HG03039 (cell line): ENCODE measurements around the gene MSANTD7.
"Not testable (repeated sequence)": the region's sequence is repeated elsewhere in the genome, so short reads cannot be mapped to it uniquely, and the experiment has no call there.

Source experiments
- ATAC-seq: cut with Tn5 transposase; IDR thresholded peaks from one replicate; pipeline ENCODE4 v1.9.1; 2021; ENCODE audit warnings: mild to moderate bottlenecking, moderate library complexity; ENCODE audit not compliant: unreplicated experiment

Gene MSANTD7

GRCh38 chr10:14836208-14836607, 1.9 kb upstream of the MSANTD7 start:
- ATAC-seq = no peak

- ATAC-seq = no peak
Measured at GRCh38 chr10:14837003-14837756, 926 bp upstream of the MSANTD7 start.

- ATAC-seq = peak; percentile 0
Measured at GRCh38 chr10:14838582-14839304, 637 bp downstream of the MSANTD7 start.

DNA sequence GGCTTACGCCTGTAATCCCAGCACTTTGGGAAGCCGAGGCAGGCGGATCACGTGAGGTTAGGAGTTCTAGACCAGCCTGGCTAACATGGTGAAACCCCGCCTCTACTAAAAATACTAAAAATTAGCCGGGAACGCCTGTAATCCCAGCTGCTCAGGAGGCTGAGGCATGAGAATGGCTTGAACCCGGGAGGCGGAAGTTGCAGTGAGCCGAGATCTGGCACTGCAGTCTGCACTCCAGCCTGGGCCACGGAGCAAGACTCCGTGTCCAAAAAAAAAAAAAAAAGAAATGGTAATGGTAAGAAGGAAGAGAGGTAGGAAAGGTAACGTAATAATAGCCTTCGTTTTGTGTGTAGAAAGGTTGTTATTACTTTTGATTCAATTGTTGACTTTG, 1.2 kb downstream of the MSANTD7 start:
- no peak for ATAC-seq

DNA sequence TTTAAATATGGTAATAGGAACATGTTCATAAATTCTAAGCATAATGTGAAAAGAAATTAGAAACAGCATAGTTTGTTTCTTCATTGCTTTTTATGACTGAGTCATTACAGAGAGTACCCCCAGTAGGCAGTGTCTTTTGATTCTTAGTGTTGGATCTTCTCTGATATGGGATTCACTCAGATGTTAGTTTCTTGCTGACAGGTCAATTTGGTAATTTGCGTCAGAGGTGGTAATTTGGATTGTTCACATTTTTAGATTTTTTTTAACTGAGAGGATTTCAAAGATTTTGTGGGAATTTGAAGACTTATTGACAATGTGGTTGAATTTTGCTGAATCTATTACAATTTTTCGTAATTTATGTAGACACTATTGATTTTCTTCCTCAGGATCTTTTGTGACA, 2.1 kb downstream of the MSANTD7 start:
- ATAC-seq = no peak

DNA sequence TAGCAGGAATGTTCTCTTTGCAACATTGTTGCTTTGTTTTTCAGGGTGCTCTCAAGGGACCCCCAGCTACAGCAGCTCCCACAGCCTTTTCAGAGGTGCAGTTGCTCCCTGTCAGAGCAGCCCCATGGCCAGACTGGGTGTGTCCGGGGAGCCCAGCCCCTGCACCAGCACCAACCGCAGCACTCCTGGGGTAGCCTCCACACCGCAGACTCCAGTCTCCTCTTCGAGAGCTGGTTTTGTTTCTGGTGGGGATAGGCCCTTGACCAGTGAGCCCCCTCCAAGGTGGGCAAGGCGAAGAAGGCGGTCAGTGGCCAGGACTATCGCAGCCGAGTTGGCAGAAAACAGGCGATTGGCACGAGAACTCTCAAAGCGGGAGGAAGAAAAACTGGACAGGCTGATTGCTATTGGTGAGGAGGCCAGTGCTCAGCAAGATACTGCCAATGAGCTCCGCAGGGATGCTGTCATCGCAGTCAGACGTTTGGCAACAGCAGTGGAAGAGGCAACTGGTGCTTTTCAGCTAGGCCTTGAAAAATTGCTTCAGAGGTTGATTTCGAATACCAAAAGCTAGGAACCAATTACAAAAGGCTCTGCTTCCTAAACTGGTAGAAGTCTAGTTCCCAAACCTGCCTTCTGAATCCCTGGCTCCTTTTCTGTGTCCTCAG, 5.4 kb downstream of the MSANTD7 start:
- ATAC-seq = no peak

DNA sequence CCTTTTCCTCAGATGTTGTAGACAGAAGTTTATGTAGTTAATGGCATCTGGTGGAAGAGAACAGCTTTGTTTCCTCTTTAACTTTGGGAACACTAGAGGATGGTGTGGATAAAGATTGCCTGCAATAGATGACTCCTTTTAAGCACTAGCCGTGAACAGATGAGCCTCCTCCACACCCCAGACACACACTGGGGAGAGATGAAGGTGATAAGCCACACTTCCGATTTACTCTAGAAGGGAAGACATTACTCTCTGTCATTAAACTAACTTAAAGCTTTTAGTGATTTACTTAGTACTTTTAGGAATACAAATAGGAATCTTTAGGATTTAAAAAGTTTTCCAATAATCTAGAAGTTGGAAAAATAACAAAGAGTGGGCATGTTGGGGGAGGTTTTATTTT, 6.8 kb downstream of the MSANTD7 start:
- no peak for ATAC-seq

DNA sequence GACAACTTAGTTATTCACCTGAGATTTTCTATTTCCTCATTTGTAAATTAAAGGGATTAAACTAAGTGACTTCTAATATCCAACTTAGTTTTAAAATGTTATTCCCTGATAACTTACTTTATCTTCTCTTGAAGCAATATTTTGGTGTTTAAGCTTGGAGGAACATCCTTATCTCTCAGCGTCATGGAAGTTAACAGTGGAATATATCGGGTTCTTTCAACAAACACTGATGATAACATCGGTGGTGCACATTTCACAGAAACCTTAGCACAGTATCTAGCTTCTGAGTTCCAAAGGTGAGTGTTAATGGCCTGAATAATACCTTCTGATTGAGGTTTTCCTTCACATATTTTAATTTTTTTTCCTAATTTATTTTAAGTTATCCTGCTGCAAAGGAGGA, 14.1 kb downstream of the MSANTD7 start:
- no peak for ATAC-seq

- ATAC-seq = no peak
Measured at GRCh38 chr10:14855453-14855852, 17.3 kb downstream of the MSANTD7 start.

GRCh38 chr10:14858338-14858960, 20.3 kb downstream of the MSANTD7 start:
- ATAC-seq = no peak

- no peak for ATAC-seq
Measured at GRCh38 chr10:14859043-14859442, 20.9 kb downstream of the MSANTD7 start.

DNA sequence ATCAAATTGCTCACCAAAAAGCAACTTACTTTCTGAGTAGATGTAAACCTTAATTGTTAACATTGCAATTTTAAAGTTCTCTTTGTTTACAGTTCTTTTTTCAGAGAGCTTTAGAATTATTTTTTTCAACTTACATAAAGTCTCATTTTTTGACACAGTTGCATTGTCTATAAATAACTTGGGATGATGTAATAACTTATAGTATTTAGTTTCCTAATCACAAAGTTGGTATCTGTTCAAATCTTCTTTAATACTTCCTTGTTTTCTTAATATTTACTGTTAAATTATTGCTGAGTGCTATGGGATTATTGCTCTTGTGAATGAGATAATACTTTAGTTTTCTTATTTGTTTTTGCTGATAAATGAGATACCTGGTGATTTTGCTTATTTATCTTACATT, 21.7 kb downstream of the MSANTD7 start:
- no peak for ATAC-seq

DNA sequence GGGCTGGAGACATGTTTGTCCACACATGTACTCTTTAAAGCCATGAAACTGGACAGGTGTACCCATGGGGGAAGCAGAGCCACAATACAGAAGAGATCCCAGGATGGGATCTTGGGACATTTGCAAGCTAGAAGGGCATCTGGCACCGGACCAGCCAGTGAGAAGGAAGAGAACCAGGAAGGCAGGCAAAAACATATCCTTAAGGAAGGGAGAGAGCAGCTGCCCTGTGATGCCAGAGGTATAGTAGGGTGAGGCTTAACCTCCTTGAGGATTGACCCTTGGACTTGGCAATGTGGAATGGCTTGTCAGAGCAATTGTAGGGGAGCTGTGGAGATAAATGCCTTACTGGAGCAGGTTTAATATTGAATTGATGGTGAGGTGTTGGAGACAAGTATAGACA, 22.7 kb downstream of the MSANTD7 start:
- no peak for ATAC-seq

DNA sequence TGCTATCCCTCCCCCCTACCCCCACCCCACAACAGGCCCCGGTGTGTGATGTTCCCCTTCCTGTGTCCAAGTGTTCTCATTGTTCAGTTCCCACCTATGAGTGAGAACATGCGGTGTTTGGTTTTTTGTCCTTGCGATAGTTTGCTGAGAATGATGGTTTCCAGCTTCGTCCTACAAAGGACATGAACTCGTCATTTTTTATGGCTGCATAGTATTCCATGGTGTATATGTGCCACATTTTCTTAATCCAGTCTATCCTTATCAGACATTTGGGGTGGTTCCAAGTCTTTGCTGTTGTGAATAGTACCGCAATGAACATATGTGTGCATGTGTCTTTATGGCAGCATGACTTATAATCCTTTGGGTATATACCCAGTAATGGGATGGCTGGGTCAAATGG, 26.4 kb downstream of the MSANTD7 start:
- not testable (repeated sequence) for ATAC-seq

DNA sequence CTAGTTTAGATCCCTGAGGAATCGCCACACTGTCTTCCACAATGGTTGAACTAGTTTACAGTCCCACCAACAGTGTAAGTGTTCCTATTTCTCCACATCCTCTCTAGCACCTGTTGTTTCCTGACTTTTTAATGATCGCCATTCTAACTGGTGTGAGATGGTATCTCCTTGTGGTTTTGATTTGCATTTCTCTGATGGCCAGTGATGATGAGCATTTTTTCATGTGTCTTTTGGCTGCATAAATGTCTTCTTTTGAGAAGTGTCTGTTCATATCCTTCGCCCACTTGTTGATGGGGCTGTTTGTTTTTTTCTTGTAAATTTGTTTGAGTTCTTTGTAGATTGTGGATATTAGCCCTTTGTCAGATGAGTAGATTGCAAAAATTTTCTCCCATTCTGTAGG, 26.8 kb downstream of the MSANTD7 start:
- ATAC-seq = not testable (repeated sequence)

- no peak for ATAC-seq
Measured at GRCh38 chr10:14873090-14873760, 35.1 kb downstream of the MSANTD7 start.

- ATAC-seq = no peak
Measured at GRCh38 chr10:14875941-14876340, 37.8 kb downstream of the MSANTD7 start.

GRCh38 chr10:14876764-14877163, 38.7 kb downstream of the MSANTD7 start:
- no peak for ATAC-seq

DNA sequence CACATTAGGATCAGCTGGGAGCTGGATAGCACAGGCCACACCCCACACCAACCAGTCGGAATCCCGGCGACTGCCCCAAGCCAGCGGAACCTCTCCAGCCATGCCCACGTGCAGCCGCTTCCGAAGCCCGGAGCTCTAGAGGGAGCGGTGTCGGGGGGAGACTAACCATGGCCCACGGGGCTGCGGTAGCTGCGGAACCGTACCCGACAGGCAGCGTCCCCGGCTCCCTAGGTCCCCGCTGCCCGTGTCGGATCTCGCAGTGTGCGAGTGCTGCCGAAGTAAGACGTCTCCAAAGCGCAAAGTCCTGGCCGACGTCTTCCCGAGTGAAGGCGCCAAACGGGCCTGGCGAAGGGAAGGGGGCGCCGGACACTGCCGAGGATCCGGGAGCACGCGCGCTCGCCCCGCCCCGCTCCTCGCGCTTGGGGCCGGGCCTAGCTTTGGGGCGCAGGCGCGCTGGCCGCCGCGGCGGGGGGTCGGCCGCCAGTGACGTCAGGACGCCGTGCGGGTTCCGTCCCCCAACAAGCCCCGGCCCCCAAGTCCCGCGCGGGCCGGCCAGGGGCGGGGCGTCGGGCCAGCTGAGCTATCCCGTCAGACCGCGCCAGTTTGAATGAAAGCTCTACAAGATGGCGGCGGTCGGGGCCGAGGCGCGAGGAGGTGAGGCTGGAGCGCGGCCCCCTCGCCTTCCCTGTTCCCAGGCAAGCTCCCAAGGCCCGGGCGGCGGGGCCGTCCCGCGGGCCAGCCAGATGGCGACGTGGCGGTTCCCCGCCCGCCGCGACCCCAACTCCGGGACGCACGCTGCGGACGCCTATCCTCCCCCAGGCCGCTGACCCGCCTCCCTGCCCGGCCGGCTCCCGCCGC, 40.4 kb downstream of the MSANTD7 start, which contains the start of gene SUV39H2:
Gene SUV39H2, plus strand, starts transcription at position 601 of the 858 bp plus-strand sequence. Its CDS starts 23 bp downstream, at position 624.
- ATAC-seq = peak; percentile 86
